GM10266 (cell line): ENCODE data around the gene ATP6V0B.

Source experiments
- DNase-seq: peaks from one replicate; pipeline ENCODE4 v3.0.0; 2012; ENCODE audit errors: extremely low spot score
- CTCF ChIP-seq: IDR thresholded peaks from 2 replicates; pipeline ENCODE4 v1.5.1; 2012; ENCODE audit warnings: mild to moderate bottlenecking, low read depth; ENCODE audit not compliant: control insufficient read depth, insufficient read depth; ENCODE audit errors: missing control alignments

The ATP6V0B gene

GRCh38 chr1:43963890-43964289, 10.9 kb upstream of the ATP6V0B start:
- DNase-seq = no peak
- no peak for TF ChIP-seq CTCF

GRCh38 chr1:43965316-43965715, 9.4 kb upstream of the ATP6V0B start:
- TF ChIP-seq CTCF = no peak
- no peak for DNase-seq

- TF ChIP-seq CTCF = no peak
- DNase-seq = no peak
Measured at GRCh38 chr1:43968348-43968948, 6.3 kb upstream of the ATP6V0B start.

- DNase-seq = no peak
- TF ChIP-seq CTCF = no peak
Measured at GRCh38 chr1:43969416-43969745, 5.4 kb upstream of the ATP6V0B start.

- peak; percentile 97 for DNase-seq
- TF ChIP-seq CTCF = no peak
Measured at GRCh38 chr1:43969746-43970466, 4.9 kb upstream of the ATP6V0B start, which contains the start of gene DPH2. Gene DPH2, plus strand, starts transcription at chr1:43970010. Its CDS starts 166 bp downstream, at chr1:43970176.

DNA sequence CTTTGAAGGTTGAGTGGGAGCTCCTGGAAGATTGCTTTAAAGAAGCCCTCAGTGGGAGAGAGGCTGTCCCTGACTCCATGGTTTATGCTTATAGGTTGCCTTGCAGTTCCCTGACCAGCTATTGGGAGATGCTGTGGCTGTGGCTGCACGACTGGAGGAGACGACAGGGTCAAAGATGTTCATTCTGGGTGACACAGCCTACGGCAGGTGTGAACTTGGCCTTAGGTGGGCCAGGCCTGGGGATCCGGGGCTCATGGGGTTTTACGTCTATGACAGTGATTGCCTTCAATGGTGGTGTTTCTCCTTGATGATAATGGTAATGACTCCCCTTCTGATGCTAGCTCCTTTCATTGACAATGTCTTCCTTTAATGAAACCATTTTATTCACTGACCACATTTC, 4.3 kb upstream of the ATP6V0B start:
- DNase-seq = no peak
- no peak for TF ChIP-seq CTCF

DNA sequence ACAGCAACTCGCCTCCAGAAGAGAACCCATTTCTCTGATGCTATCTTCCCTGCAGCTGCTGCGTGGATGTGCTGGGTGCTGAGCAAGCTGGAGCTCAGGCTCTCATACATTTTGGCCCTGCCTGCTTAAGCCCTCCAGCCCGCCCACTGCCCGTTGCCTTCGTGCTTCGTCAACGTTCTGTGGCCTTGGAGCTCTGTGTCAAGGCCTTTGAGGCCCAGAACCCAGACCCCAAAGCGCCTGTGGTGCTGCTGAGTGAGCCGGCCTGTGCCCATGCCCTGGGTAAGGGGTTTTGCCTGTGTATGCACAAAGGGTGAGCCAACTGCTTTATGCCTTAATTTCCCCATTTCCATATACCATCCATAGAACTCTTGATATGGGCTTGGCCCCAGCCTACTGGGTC, 3.8 kb upstream of the ATP6V0B start:
- TF ChIP-seq CTCF = no peak
- no peak for DNase-seq
